SK-MEL-5 (cell line): ENCODE measurements around the gene PTGES3L. TPM values are rescaled to one million over a fixed set of nuclear protein-coding genes. Genes with fewer than 3 reads are reported as not detected.
A peak's percentile ranks its signal among the peaks of the same experiment; 100 is the strongest.
"Not testable (repeated sequence)": the region's sequence is repeated elsewhere in the genome, so short reads cannot be mapped to it uniquely, and the experiment has no call there.

Source experiments
- DNase-seq: peaks from one replicate; pipeline ENCODE4 v3.0.0-alpha.2; 2016; ENCODE audit warnings: low read depth, low spot score
- in situ Hi-C: cut with HindIII; loops from 2 replicates; pipeline ENCODE4 v1.10.0; 2016; ENCODE audit warnings: low sequenced_read_pairs, high pct_unique_total_duplicates, low pct_unique_long_range_greater_than_20kb
- total RNA-seq: library from RNA; depleted of rRNA; stranded (reverse); fragments of >200 nt; shearing (Covaris generic); gene quantifications from 2 replicates; pipeline ENCODE4 v1.2.3, GENCODE V29; 2014

The PTGES3L gene
- total RNA-seq, 1 experiment from 2014 or later, result 0.42 TPM

DNA sequence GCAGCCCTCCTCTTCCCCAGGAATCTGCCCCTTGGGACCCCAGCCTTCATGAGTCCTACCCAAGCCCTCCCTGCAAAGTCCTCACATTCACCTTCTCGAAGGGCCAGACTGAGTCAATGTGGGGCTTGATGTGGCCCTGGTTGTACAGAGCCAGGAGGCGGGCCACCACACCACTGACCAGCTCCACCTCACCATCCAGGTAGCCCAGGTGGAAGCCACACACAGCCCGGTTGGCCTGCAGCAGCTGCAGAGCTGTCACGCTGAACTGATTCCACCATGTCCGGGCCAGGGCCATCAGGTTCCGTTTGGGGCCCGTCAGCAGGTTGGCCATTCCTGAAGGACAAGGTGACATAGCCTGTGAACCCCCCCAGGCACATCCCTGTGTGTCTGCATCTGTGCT, 36.3 kb upstream of the PTGES3L start:
- DNase-seq, result no peak
- in situ Hi-C loops, result no loop called here

DNA sequence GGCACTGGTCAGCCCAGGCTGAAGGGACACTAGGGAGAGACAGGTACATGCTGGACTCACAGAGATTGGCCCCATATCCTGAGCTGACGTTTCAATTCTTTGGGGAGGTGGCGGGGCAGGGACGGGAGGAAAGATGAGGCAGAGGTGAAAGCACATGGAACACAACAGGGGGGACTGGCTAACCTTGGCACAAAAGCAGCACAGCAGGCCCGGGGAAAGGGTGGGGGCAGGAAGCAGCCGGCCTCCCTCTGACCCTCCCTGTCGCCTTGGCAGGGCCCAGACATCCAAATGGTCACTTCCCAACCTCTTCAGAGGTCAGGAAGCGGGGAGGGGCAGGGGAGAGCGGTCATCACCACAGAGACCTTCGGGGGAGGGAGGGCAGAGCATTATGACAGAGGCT, 35.7 kb upstream of the PTGES3L start:
- in situ Hi-C loops, result no loop called here
- DNase-seq, result no peak

DNA sequence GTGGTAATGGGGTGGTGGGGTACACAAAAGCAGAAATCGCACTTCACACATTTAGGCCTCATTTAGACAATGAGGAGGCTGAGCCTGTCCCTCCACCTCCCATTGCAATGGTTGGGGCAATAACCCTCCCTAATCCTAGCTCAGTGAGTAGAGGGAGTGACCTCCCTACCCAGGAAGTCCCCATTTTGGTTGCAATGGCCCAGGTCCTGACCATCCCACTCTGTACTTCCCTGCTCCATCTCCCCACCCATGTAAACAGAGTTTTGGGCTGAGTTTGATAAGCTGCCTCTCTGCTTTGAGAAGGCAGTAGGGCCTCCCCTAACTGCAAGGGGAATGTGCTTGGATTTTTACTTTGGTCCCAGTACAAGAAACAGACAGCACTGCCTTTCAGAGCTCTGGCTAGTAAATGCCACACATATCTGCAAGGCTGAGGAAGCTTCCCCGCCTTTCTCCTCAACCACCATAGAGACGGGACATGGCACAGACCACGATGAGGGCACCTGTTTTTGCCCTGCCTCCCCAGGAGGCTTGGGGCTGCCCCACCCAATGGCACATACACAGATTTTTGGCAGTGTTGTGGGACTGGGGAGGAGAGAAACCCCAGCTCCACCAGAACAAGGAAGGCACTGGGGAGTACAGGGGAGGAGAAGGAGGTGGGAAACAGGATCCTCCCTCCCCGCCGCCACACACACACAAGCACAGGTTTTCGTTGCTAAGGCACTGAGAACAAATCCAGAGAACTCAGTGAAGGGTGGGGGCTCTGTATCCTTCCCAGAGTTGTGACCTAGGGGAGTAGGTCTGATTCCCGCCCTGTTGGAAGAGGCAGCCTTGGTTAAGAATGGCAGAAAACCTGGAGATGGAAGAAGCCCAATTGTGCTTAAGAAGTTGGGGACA, 35.0 kb upstream of the PTGES3L start:
- no peak for DNase-seq
- in situ Hi-C loops, result no loop called here

DNA sequence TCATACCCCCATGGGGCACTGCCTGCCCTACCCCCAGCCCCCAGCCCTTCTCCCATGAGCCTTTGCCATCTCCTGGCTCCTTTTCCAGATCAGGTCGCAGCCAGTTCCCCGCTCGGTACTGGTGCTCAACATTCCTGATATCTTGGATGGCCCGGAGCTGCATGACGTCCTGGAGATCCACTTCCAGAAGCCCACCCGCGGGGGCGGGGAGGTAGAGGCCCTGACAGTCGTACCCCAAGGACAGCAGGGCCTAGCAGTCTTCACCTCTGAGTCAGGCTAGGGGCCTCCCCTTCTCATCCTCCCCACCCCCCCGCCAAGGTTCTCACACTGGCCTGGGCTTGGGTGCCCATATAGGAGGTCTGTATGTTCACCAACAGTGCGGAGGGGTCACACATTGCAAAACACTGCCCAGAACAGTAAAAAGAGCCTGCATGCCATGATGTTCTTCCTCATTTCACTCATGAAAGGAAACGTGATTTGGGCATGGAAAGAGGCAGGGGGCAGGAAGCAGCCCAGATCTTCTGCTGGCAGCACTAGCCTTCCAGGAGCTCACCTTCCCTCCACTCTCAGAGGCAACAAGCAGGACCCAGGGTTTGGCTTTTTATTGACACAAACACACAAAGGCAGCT, 34.3 kb upstream of the PTGES3L start:
- in situ Hi-C loops, result no loop called here
- no peak for DNase-seq

DNA sequence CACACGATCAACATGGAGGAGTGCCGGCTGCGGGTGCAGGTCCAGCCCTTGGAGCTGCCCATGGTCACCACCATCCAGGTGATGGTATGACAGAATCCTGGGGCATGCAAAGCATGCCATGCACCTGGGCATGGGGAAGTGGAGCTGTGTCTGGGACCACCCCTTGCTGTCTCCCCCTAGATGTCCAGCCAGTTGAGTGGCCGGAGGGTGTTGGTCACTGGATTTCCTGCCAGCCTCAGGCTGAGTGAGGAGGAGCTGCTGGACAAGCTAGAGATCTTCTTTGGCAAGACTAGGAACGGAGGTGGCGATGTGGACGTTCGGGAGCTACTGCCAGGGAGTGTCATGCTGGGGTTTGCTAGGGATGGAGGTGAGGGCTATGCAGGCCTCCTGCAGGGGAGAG, 33.4 kb upstream of the PTGES3L start:
- in situ Hi-C loops, result no loop called here
- no peak for DNase-seq

DNA sequence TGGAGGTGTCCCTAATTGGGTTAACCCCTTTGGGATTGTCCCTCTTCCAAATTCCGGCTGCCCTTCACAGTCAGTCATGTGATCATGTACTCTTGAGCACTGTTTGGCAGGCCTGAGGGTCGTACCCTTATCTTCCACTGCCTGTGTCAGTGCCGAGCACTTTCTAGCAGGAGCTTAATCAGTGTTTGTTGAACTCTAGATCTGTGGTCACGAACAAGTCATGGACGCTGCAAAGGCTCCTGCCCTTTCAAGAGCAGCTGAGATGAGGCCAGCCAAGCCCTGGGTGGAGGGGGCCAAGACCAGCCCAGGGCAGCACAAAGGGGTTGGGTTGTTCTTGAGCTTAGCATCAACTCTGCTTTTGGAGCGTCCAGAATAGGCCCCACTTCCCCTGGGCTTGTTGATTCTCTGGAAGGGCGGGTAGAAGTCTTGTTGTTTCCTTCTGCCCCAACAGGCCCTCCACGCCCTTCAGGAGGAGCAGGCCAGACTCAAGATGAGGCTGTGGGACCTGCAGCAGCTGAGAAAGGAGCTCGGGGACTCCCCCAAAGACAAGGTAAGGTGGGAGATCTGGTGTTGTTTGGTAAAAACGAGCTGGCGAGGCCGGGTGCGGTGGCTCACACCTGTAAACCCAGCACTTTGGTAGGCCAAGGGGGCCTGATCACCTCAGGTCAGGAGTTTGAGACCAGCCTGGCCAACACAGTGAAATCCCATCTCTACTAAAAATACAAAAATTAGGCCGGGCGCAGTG, 32.0 kb upstream of the PTGES3L start:
- DNase-seq, result no peak
- in situ Hi-C loops, result no loop called here

DNA sequence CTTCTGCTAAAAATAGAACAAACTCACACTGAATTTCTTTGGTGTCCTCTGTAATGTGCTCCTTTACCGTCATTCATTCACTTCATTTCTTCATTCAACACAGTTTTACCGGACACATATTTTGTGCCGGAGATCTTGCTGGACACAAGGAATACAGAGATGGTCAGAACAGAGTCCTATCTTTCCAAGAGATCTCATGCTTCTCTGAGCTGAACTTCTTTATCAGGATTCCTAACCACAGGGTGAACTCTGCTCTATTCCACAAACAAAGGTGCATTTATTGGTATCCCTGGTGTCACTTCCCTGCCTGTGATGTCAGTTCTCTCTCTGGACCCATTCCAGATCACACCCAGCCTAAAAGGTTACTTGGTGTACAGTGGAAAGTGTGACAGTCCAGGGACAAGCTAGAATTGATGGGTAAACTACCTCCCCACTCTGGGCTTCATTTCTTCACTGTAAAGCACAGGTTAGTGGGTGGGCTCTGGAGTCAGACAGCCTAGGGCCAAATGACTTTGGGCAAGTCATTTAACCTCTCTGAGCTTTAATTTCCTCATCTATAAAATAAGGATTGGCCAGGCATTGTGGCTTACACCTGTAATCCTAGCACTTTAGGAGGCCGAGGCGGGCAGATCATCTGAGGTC, 30.9 kb upstream of the PTGES3L start:
- peak; percentile 97 for DNase-seq

DNA sequence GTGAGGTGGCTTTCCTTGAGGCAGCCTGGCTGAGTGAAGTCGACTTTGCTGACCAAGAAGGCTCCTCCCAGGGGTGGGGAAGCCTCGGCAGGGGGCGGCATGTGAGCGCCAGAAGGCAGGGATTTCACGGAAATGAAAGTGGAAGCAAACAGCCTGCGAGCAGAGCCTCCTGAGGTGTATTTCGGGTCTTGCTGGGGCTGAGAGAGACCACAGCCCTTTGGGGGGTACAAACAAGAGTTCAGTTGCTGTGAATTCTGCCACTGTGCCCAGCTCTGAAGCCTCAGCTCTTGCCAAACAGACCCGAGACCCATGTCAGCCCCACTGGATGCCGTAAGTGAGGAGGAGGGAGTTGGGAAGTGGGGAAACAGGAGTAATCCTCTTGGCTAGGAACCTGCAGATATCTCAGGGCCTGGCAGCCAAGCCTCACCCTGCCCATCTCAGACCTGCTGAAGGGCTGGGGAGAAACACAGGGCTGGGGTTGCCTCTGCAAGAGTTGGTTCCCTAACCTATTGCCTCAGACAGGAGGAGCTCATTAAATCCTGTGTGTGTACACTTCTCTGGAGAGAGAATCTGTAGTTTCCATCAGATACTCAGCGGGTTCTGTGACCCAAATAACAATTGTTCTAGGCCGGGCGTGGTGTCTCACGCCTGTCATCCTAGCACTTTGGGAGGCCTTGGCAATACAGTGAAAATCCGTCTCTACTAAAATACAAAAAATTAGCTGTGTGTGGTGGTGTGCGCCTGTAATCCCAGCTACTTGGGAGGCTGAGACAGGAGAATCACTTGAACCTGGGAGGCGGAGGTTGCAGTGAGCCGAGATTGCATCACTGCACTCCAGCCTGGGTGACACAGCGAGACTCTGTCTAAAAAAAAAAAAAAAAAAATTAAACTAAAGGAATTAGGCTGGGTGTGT, 27.0 kb upstream of the PTGES3L start, which contains the start of gene IFI35:
IFI35 (plus strand) TSS at position 146 of the 913 bp plus-strand sequence; CDS start at position 310, 164 bp downstream.
- in situ Hi-C loops, result no loop called here
- DNase-seq, result peak; percentile 88

More for the DNA sequence above, 30.9 kb upstream of the PTGES3L start:
- in situ Hi-C loops, result no loop called here

DNA sequence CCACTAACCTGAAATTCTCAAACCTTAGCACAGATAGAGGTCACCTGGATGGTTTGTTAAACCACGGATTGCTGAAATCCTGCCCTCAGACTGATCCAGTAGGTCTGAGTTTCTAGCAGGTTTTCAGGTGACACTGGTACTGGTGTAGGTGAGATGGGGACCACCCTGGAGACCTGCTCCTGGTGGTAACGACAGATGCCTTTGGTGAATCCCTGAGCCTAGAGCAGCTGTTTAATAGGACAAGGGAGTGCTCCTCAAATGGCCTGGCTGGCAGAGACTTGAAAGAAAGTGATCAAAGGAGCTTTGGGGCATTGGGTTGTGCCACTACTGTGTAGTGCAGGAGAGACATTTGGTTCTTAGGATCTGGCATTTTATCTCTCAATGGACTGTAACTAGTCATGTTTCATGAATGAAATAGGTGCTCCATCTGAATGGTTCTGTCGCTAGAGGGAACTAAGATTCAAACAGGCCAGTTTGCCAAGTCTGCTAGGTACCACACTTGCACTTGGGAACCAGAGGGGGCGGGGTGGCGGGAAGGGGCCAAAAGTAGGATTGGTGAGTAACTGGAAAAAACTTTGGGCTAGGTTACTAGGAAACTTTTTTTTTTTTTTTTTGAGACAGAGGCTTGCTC, 23.8 kb upstream of the PTGES3L start:
- in situ Hi-C loops, result no loop called here
- peak; percentile 86 for DNase-seq

DNA sequence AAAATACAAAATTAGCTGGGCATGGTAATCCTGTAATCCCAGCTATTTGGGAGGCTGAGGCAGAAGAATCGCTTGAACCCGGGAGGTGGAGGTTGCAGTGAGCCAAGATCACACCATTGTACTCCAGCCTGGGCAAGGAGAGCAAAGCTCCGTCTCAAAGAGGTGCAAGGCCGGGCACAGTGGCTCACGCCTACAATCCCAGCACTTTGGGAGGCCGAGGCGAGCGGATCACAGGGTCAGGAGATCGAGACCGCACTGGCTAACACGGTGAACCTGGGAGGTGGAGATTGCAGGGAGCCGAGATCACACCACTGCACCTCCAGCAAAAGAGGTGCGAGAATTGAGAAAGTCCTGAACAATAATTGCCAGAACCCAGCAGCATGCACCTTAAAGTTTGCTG, 21.0 kb upstream of the PTGES3L start:
- DNase-seq, in situ Hi-C loops: not testable (repeated sequence)

DNA sequence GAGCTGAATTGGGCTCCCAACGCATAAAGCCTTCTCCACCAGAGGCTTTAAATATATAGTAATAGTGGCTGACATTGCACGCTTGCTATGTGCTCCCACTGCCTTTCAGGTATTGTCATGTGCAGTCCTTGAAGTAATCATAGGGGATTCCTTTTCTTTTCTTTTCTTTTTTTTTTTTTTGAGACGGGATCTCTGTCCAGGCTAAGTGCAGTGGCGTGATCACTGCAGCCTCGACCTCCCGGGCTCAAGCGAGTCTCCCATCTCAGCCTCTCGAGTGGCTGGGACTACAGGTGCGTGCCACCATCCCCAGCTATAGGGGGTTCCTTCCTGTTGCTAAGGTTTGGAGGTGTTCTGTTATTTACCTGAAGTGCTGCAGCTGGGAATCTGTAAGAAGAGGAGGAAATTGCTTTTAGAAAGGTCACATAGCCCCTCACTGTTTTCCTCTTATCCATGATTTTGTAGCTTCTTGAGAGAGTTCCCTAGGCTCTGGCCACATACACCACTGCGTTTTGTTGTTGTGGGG, 19.2 kb upstream of the PTGES3L start:
- in situ Hi-C loops, result no loop called here
- no peak for DNase-seq

DNA sequence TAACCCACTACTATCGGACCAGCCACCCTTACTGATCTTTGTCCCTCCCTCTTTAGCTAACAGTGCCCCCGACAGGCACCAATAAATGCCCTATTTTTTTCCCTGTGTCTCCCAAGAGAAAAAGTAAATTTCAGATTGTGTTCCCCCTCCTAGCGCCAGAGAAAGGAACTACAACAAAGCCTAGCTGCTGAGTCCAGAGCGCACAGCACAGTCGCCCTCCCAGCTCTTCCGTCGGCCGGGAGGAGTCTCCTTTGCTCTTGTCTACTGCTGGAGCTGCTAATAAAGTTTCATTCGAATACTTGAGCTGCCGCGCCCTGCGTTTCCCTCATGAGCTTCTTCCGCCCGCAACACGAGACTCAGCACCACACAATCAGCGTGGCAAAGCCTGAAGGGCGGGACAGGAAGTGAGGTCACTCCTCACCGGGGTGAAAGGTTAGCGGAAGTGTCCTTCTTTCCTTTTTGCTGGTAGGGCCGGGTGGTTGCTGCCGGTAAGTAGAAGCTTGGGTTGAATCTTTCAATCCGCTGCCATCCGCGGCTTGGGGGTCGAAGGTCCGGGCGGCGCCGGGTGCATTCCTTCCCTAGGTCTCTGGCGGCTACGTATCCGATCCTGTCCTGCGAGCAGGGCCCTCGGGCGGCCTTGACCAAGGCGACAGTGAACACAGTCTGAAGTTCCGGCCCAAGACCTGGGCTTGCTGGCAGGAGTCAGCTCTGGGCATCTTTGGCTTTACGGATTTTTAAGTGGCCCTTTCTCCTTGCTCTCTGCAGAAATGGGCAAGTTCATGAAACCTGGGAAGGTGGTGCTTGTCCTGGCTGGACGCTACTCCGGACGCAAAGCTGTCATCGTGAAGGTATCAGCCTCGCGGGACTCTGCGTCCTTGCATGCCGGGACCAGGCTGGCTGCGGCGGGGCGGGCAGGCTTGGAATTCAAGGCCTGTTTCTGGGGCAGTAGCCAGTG, 18.4 kb upstream of the PTGES3L start, which contains the start of gene RPL27:
RPL27 (plus strand) TSS at position 436 of the 955 bp plus-strand sequence; CDS start at position 768, 332 bp downstream.
- in situ Hi-C loops, result no loop called here
- DNase-seq, result peak; percentile 100

DNA sequence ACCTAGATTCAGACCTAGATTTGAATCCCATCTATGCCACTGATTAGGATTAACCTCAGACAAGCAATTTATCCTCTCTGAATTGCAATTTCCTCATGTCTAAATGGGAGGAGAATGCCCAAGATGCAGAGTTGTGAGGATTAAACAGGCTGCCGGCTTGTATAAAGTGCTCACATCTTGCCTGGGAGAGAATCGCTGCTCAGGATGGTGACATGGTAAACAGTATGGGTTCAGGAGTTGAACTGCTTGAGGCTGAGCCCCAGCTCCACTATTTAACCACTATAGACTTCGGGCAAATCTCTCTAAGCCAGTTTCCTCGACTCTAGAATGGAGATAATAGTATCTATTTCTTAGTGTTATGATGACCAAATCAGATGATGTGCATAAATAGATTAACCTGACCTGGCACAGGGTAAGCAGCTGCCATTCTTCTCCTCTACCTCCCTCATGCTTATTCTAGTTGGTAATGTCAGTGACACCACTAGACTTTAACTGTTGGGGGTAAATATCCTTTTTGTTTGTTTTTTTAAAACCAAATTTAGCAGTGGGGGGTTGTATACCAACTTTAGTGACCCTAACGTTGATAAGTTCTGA, 17.6 kb upstream of the PTGES3L start:
- in situ Hi-C loops, result no loop called here
- no peak for DNase-seq

DNA sequence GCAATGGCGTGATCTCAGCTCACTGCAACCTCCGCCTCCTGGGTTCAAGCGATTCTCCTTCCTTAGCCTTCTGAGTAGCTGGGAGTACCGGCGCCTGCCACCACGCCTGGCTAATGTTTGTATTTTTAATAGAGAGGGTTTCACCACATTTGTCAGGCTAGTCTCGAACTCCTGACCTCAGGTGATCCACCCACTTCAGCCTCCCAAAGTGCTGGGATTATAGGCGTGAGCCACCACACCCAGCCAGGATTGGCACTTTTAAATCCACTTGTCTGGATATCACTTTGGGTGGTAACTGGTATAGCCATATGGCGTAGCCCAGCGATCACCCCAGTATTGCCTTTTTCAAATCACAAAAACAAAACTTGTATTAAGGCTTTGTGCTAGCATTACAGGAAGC, 14.0 kb upstream of the PTGES3L start:
- in situ Hi-C loops, DNase-seq: not testable (repeated sequence)

DNA sequence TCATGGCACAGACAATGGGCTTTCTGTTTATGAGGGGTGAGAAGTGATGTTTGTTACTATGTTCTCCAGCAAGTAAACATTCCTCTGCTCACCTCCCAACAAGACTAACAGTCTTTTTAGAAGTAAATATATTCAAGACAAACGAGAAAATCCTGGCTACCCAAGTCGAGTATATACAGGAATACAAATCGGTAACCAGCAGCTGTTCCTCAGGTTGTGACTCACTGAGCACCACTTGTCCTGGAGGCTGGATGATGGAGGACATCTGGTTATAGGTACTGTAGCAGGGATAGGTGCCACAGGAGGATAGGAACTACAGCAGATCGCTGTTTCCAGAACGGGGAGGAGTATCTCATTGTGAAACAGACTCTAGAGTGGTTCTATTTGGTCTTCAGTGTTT, 13.0 kb upstream of the PTGES3L start:
- in situ Hi-C loops, result no loop called here
- no peak for DNase-seq
